ENCODE results near the gene CSF1. TPM values are rescaled to one million over a fixed set of nuclear protein-coding genes. Genes with fewer than 3 reads are reported as not detected.

The CSF1 gene
- total RNA-seq, 1 donor from 2014 or later = 13.9 TPM

GRCh38 chr1:109909561-109909960 is 1.1 kb upstream of the CSF1 start:
- no peak for TF ChIP-seq CTCF (IDR thresholded peaks at IDR 0.05; ENCODE audit: borderline replicate concordance)
- Histone ChIP-seq H3K27me3 (ENCODE audit: low read depth) (no peaks in the 10 kb centered on the region), H3K9me3 (replicated peaks) (no peaks in the 10 kb centered on the region), H3K4me3 (peak overlapping the region; percentile 96), H3K27ac (replicated peaks) (peak overlapping the region; percentile 93), H3K4me1 (peaks cover 73% of the 10 kb centered on the region), H3K36me3 (peaks cover under 1% of the 10 kb centered on the region)
- intact Hi-C loops (cut with micrococcal nuclease) = no loop called here
- DNase-seq = no peak

GRCh38 chr1:109910963-109911798 is 532 bp downstream of the CSF1 start:
- no peaks in the 10 kb centered on the region for H3K9me3 ChIP-seq (replicated peaks)
- peak overlapping the region; percentile 93 for H3K27ac ChIP-seq (replicated peaks)
- no peaks in the 10 kb centered on the region for H3K27me3 ChIP-seq (ENCODE audit: low read depth)
- H3K4me1 ChIP-seq = peaks cover 88% of the 10 kb centered on the region
- no peak for TF ChIP-seq CTCF (IDR thresholded peaks at IDR 0.05; ENCODE audit: borderline replicate concordance)
- peaks cover 17% of the 10 kb centered on the region for H3K36me3 ChIP-seq
- H3K4me3 ChIP-seq = peak overlapping the region; percentile 96
- DNase-seq = no peak
- intact Hi-C loops (cut with micrococcal nuclease) = loop anchor here (10.0 kb wide), 2 partner anchors 64 to 96 kb away; no protein-coding TSS in a partner anchor

- H3K4me1 ChIP-seq = peaks cover 85% of the 10 kb centered on the region
- DNase-seq = no peak
- no peak for TF ChIP-seq CTCF (IDR thresholded peaks at IDR 0.05; ENCODE audit: borderline replicate concordance)
- intact Hi-C loops (cut with micrococcal nuclease) = loop anchor here (10.0 kb wide), 2 partner anchors 62 to 98 kb away; no protein-coding TSS in a partner anchor
- H3K9me3 ChIP-seq (replicated peaks) = no peaks in the 10 kb centered on the region
- H3K27ac ChIP-seq (replicated peaks) = peak overlapping the region; percentile 93
- H3K4me3 ChIP-seq = peak overlapping the region; percentile 96
- no peaks in the 10 kb centered on the region for H3K27me3 ChIP-seq (ENCODE audit: low read depth)
- H3K36me3 ChIP-seq = peaks cover 29% of the 10 kb centered on the region
Measured at GRCh38 chr1:109912214-109912861, 1.7 kb downstream of the CSF1 start.

- Histone ChIP-seq H3K27ac (replicated peaks) (peak overlapping the region; percentile 93), H3K36me3 (peaks cover 34% of the 10 kb centered on the region), H3K4me1 (peaks cover 87% of the 10 kb centered on the region), H3K9me3 (replicated peaks) (no peaks in the 10 kb centered on the region), H3K4me3 (peak overlapping the region; percentile 96), H3K27me3 (ENCODE audit: low read depth) (no peaks in the 10 kb centered on the region)
- no peak for TF ChIP-seq CTCF (IDR thresholded peaks at IDR 0.05; ENCODE audit: borderline replicate concordance)
- no peak for DNase-seq
- intact Hi-C loops (cut with micrococcal nuclease) = loop anchor here (10.0 kb wide), 2 partner anchors 62 to 98 kb away; no protein-coding TSS in a partner anchor
Measured at GRCh38 chr1:109912873-109913272, 2.2 kb downstream of the CSF1 start.

GRCh38 chr1:109913360-109913879 is 2.8 kb downstream of the CSF1 start:
- Histone ChIP-seq H3K36me3 (peaks cover 40% of the 10 kb centered on the region), H3K4me1 (peaks cover 88% of the 10 kb centered on the region), H3K27me3 (ENCODE audit: low read depth) (no peaks in the 10 kb centered on the region), H3K4me3 (peak overlapping the region; percentile 96), H3K9me3 (replicated peaks) (no peaks in the 10 kb centered on the region), H3K27ac (replicated peaks) (peak overlapping the region; percentile 93)
- intact Hi-C loops (cut with micrococcal nuclease) = loop anchor here (10.0 kb wide), 2 partner anchors 61 to 99 kb away; no protein-coding TSS in a partner anchor
- DNase-seq = no peak
- TF ChIP-seq CTCF (IDR thresholded peaks at IDR 0.05; ENCODE audit: borderline replicate concordance) = no peak
